Posterior cingulate gyrus (tissue), 11 donors: ENCODE results near the gene P2RY8.
"Not testable (repeated sequence)": the region's sequence is repeated elsewhere in the genome, so short reads cannot be mapped to it uniquely, and the experiment has no call there.

Source experiments
- DNase-seq, 10 donors: peaks; one replicate each; pipeline versions ENCODE4 v3.0.0 to v3.0.0-alpha.2; 2020 to 2021; ENCODE audit warnings: mixed read lengths in 3 of 10
- intact Hi-C: fragments of 100-400 bp; cut with DNase I; formaldehyde crosslinking; loops from one replicate; pipeline ENCODE4 v1.15.1; 2023

The P2RY8 gene

DNA sequence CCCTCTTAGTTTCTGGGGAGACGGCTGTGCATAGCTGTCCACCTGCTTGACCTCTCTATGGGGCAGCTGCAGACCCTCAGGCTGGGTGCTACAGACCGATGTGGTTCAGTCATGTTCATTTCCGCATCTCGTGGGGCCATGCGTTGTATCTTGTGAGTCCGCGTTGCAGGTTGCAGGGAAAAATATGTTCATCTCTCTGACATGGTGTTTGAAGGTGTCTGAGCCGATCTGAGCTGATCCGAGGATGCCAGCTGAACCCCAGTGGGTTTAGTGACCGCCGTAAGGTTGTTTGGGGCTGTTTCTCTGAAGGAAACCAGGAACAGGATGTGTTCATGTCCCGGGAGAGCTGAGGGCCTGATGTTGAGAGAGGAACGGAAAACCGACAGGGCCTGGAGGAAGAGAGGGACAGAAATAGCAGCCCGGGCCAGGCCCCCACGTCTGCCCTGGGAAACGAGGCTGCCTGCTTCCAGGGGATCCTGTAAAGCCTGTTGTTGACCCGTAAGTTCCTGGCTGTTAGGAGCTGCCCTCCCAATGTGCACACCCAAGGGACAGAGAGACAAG is 9.8 kb upstream of the P2RY8 start:
- intact Hi-C loops = no loop called here
- peak in 1 of 10 donors; percentile 54 for DNase-seq

DNA sequence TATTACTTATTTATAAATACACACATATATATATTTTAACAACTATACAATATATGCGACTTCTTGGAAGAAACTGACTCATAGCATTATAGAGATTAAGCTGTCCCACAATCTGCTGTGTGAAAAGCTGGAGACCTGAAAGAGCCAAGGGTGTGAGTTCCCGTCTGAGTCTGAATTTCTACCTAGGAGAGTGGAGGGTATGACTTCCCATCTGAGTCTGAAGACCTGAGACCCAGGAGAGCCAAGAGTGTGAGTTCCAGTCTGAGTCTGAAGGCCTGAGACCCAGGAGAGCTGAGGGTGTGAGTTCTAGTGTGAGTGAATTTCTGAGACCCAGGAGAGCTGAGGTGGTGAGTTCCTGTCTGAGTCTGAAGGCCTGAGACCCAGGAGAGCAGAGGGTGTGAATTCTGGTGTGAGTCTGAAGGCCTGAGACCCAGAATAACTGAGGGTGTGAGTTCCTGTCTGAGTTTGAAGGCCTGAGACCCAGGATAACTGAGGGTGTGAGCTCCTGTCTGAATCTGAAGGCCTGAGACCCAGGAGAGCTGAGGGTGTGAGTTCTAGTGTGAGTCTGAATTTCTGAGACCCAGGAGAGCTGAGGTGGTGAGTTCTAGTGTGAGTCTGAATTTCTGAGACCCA is 8.9 kb upstream of the P2RY8 start:
- intact Hi-C loops = no loop called here
- DNase-seq = no peak

DNA sequence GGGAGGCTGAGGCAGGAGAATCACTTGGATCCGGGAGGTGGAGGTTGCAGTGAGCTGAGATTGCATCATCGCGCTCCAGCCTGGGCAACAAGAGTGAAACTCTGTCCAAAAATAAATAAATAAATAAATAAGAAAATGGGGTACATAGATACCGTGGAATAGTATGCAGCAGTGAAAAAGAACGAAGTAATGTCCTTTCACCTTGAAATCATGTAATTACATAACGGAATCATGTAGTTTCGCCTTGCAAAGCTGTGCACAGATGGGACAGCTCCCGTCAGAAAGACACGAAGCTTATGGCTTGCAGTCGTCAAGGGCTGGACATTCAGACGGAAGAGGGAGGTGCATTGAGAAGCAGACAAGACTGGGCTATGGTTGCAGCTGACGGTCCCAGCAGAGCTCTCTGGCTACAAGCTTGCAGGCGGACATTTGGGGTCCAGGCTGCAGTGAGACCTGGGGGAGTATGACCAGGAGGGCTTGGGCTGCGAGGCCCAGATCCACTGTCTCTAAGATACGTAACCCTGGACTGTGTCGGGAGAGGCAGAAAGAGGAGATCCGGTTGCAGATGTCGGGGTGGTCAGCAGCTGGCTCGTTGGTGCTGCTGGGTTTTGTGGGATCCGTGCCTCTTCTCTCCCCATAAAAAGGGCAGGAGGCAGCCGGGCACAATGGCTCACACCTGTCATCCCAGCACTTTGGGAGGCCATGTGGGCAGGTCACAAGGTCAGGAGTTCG is 6.2 kb upstream of the P2RY8 start:
- intact Hi-C loops = no loop called here
- no peak for DNase-seq

DNA sequence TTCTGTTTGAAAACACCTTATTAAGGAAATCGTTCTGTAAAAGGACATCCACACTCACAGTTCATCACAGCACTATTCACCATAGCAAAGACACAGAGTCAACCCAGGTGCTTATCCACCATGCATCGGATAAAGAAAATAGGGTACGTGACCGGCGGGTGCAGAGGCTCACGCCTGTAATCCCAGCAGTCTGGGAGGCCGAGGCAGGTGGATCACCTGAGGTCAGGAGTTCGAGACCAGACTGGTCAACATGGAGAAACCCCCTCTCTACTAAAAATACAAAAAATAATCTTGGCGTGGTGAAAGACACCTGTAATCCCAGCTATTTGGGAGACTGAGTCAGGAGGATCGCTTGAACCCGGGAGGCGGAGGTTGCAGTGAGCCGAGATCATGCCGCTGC is 2.2 kb upstream of the P2RY8 start:
- peak in 1 of 10 donors; percentile 34 for DNase-seq
- intact Hi-C loops = not testable (repeated sequence)

DNA sequence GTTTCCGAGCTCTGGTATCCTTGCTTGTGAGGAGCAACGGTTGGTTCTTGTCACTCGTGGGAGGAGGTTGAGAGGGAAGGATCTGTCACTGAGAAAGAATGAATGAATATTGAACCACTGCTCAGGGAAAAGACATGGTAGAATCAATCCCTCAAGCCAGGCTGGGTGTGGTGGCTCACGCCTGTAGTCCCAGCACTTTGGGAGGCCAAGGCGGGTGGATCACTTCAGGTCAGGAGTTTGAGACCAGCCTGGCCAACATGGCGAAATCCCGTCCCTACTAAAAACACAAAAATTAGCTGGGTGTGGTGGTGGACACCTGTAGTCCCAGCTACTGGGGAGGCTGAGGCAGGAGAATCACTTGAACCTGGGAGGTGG is 718 bp upstream of the P2RY8 start:
- intact Hi-C loops = not testable (repeated sequence)
- peak in 1 of 10 donors; percentile 36 for DNase-seq

DNA sequence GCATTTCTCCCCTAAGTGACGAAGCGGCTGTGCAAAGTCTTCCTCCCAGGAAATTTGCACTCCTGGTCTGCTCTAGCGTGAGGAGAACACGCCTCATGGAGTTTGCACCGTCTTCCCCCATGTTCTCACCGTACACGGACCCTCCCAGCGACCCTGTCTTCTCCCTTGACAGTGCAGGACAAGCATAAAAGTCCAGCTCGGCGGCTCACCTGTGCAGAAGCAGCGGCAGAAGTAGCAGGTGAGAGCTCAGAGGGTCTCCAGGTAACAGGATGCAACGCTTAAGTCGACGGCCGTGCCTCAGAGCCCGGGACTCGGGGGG is 314 bp downstream of the P2RY8 start:
- intact Hi-C loops = no loop called here
- DNase-seq = no peak

DNA sequence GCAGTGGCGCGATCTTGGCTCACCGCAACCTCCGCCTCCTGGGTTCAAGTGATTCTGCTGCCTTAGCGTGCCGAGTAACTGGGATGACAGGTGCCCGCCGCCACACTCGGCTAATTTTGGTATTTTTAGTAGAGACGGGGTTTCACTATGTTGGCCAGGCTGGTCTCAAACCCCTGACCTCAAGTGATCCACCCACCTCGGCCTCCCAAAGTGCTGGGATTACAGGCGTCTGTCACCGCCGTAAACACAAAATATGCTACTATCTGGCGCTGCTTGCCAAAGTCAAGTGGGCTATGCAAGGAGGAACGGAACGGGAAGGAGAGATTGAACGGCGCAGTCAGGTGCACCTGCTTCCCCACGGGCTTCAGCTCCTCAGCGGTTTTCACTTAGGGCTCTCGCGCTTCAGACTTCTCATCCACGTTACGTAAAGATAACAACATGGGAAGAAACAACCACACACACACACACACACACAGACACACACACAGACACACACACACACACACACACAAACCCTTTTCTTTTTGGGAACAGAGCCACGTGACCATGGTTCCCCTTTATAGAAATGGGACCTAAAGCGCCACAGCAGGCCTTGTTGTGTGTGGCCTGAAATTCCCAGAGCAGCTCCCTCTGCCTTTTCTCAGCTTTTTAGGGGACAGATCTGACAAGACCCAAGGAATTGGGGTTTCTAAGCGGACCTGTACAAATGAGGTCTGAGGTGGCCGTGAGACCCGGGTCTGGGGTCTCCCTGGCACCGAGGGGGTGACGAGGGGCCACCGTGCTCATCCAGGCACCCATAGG is 1.5 kb downstream of the P2RY8 start:
- DNase-seq = peak in 2 of 10 donors; percentile 20 to 68
- intact Hi-C loops = no loop called here

DNA sequence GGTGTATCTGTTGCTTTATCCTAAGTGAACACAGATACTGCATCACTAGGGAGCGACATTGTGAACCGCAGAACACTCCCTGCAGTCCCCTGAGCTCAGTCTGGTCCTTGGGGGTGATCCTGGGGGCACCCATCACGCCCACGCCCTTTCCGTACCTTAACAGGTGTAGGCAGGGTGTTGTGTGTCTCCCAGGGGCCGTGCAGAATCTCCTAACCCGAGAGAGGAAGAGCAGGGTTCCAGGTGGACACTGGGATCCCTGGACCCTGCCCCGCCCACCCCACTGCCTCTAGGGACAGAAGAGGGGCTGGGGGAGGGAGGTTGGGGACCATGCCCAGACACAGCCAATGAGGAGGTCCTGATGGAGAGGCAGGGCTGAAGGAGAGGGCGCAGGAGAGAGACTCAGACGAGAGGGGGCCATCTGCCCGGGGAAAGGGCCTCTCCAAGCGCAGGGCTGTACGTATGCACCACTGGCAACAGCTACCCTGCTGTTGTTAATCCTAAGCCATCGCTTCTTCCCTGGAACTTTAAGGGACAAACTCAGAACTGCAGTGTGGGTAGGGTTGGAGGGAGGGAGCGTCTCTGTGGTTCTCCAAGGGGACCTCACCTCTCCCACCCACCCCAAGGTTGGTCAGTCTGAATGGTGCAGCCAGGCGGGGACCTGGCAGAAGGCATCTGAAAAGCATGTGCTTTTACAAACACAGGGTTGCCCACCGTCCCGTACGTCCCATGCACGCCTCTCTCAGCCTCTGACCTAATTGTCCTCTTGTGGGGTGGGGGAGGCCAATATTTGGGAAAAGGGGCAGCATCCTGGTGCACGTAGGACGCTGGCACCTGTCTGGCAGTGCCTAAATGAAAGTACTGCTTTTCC is 2.5 kb downstream of the P2RY8 start:
- intact Hi-C loops = no loop called here
- DNase-seq = peak in 1 of 10 donors; percentile 72

DNA sequence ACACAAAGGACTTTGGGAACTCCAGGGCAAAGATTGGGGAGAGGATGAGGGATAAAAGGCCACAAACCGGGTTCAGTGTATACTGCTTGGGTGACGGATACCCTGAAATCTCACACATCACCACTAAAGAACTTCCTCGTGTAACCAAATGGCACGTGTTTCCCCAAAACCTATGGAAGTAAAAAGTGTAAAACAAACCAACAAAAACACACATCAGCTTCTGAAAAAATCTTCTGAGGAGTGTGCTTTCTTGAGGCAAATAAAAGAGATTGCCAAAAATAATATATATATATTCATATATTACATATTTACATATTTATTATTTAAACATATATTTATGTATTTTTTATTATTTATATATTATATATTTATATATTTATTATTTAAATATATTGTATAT is 3.9 kb downstream of the P2RY8 start:
- DNase-seq = no peak
- intact Hi-C loops = no loop called here

DNA sequence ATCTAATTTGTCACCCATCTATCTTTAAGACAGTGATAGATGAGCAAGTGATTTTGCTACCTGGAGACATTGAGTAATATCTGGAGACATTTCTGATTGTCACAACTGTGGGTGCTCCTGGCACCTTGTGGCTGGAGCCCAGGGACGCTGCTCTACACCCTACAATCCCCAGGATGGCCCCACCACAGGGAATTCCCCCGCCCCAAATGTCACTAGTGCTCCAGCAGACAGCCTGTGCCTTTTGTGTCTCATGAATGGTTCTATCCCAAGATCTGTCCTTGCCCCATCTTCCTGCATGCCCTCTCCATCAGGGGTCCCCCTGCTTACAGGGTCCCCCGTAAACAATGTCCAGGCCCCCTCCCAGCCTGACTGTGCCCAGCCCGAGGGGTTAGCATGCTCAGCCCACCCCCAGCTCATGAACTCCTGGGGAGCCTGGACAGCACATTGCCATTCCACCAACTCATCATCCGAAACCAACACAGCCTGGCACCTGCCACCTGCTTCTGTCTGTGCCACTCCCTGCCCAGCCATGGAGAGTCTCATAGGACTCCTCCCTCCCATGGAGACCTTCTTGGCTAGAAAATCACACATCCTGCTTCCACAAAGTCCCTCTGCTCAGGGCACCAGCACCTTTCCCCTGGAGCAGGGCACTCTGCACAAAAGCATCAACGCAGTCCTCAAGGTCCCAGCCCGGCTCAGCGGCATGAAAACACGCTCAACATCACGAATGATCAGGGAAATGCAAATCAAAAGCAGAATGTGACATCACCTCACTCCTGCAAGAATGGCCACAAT is 5.7 kb downstream of the P2RY8 start:
- DNase-seq = no peak
- intact Hi-C loops = no loop called here

DNA sequence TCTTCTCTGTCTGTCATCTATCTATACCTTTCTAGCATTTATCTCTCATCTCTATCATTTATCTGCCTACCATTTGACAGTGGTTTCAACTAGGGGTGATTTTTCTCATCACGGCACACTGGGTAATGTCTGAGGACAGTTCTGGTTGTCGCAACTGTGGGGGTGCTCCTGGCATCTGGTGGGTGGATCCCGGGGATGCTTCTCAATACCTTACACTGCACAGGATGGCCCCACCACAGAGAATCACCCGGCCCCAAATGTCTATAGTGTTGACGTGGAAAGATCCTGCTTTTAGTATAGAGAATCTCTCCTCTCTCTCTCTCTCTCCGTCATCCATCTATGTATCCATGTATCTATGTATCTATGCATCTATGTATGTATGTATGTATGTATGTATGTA is 7.2 kb downstream of the P2RY8 start:
- no peak for DNase-seq
- intact Hi-C loops = no loop called here

DNA sequence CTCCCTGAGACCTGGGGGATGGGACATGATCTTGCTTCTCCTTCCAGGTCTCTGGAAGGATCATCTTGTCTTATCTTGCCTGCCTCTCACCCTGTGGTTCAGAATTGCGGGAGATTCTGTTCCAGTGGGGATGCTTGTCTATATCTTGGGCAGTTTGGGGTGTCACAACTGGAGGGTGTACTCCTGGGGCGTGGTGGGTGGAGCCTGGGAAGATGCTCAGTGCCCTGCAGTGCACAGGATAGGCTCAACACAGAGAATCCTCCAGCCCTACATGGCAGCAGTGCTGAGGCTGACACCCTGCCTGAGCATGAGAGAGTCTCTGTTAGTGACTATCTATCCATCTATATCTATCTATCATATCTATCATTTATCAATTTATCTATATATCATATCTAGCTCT is 7.7 kb downstream of the P2RY8 start:
- intact Hi-C loops = no loop called here

DNA sequence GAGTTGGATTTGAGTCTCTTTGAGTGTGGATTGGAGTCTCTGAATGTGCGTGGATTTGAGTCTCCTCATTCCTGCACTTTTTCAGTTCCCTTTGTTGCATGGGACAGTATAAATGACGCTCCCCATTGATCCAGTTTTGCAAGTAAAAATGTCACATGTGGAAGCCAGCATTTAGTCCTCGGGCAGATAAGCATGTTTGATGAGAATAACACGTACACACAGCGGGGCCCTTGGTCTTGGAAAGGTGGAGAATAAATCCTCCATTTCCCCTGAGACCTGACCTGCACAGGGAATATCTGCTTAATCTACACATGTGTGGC is 8.1 kb downstream of the P2RY8 start:
- intact Hi-C loops = no loop called here
- no peak for DNase-seq

More for the DNA sequence above, 7.7 kb downstream of the P2RY8 start:
- DNase-seq = no peak

DNA sequence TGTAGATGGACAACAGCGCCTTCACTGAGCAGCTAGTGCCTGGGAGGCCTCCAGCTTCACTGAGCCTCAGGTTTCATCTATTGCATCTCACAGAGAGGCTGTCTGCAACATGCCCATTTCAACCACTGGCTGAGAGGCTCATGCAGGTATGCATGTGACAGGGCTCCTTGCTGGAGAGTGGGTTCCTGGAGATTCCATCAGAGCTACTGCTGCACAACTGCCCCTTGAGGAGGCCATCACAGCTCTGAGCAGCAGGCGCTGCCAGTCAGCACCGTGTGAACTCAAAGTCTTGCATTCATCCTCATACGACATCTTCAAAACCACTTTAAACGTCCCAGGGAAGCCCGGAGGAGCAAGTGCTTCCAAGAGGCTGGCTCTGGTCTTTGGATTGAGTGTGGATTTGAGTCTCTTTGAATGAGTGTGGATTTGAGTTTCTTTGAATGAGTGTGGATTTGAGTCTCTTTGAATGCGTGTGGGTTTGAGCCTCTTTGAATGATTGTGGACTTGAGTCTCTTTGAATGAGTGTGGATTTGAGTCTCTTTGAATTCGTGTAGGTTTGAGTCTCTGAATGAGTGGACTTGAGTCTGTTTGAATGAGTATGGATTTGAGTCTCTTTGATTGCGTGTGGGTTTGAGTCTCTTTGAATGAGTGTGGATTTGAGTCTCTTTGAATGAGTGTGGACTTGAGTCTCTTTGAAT is 8.7 kb downstream of the P2RY8 start:
- intact Hi-C loops = no loop called here
- DNase-seq = no peak

DNA sequence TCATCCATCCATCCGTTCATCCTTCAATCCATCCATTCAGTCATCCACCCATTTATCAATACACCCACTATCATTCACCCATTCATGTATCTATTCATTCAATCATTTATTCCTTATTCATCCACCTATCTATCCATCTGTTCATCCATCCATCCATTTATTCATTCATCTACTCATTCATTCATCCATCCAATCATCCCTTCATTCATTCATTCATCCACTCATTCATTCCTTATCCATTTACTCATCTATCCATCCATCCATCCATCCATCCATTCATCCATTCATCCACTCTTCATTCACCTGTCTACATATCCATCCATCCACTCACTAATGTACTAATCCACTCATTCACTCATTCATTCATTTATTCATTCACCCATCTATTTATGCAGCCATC is 9.5 kb downstream of the P2RY8 start:
- no peak for DNase-seq
- intact Hi-C loops = no loop called here

DNA sequence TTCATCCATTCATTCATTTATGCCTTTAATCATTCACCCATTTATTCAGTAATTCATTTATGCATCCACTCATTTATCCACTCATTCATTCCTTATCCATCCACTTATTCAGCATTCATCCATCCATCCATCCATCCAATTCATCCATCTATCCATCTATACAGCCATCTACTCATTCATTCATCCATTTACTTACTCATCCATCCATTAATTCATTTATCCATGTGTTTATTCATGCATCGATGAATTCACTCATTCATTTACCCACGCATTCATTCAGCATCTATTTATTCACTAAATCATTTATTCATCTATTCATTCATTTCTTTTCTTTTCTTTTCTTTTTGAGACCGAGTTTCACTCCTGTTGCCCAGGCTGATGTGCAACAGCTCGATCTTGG is 10.4 kb downstream of the P2RY8 start:
- no peak for DNase-seq
- intact Hi-C loops = no loop called here

DNA sequence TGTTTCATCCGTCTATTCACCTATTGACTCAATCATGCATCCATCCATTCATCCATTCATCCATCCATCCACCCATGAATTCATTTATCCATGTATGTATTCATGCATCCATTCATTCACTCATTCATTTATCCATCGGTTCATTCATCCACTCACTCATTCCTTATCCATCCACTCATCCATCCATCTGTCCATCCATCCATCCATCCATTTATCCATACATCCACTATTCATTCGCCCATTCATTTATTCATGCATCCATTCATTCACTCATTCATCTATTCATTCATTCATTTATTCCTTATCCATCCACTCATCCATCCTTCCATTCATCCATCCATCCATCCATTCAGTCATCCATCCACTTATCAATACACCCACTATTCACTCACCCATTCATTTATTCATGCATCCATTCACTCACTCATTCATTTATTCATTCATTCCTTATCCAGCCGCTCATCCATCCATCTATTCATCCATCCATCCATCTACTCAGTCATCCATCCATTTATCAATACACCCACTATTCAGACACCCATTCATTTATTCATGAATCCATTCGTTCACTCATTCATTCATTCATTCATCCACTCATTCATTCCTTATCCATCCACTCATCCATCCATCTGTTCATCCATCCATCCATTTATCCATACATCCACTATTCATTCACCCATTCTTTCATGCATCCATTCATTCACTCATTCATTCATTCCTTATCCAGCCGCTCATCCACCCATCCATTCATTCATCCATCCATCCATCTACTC is 11.2 kb downstream of the P2RY8 start:
- intact Hi-C loops = no loop called here
- no peak for DNase-seq

DNA sequence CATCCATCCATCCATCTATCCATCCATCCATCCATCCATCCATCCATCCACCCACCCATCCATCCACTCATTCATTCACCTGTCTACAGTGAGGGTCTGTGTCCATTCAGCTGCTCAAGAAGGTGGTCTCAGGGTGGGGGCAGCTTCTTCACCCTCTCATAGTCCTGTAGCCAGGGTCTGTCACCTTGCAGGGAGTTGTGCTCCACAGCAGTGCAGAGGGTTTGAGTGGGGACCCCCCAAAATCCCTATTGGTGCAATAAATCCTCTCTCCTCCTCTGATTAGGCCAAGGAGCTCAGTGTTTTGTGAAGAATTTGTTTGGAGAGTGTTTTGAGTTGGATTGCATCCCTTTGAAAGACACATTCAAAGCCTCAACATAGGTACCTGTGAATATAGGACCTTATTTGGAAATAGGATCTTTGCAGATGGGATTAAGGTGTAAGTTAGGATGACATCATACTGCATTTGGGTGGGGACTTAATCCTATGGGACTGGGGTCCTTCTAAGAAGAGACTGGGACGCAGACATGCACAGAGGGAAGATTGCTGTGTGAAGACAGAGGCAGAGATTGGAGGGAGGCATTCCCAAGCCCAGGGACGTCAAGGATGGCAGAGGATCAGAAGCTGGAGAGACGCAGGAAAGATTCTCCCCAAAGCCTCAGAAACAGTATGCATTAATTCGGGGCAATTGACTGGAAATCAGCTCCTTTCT is 12.0 kb downstream of the P2RY8 start:
- intact Hi-C loops = no loop called here
- DNase-seq = no peak
